IPS-20b (cell line): Measurements from ENCODE around the gene HOXB8.

Experiments used
- H3K27ac ChIP-seq: one replicate; pipeline ENCODE4 v1.5.1; 2013; ENCODE audit warnings: low read length
- H3K27me3 ChIP-seq: 2 replicates; pipeline ENCODE4 v1.6.1; 2013; ENCODE audit warnings: mild to moderate bottlenecking, low read length, inconsistent platforms; ENCODE audit not compliant: insufficient read depth
- H3K36me3 ChIP-seq: 2 replicates; pipeline ENCODE4 v1.6.1; 2013; ENCODE audit warnings: low read depth, mild to moderate bottlenecking, inconsistent platforms, low read length, moderate library complexity; ENCODE audit not compliant: insufficient read depth
- H3K4me1 ChIP-seq: 2 replicates; pipeline ENCODE4 v1.6.1; 2013; ENCODE audit warnings: mild to moderate bottlenecking, control low read depth, inconsistent platforms, low read length, moderate library complexity; ENCODE audit not compliant: insufficient read depth
- H3K4me3 ChIP-seq: 2 replicates; pipeline ENCODE4 v1.5.1; 2013; ENCODE audit warnings: mild to moderate bottlenecking, low read length, inconsistent platforms
- H3K9ac ChIP-seq: 2 replicates; pipeline ENCODE4 v1.6.1; 2013; ENCODE audit warnings: low read depth, mild to moderate bottlenecking, inconsistent platforms, low read length, moderate library complexity
- H3K9me3 ChIP-seq: 2 replicates; pipeline ENCODE4 v1.6.1; 2013; ENCODE audit warnings: mild to moderate bottlenecking, low read depth, low read length, inconsistent platforms; ENCODE audit not compliant: insufficient read depth

HOXB8 gene

GRCh38 chr17:48601539-48602425 lies 13.3 kb downstream of the HOXB8 start:
- Histone ChIP-seq H3K4me3 (no peak overlapping the region), H3K36me3 (no peaks in the 10 kb centered on the region), H3K9ac (no peak overlapping the region), H3K27ac (no peak overlapping the region), H3K4me1 (no peaks in the 10 kb centered on the region), H3K9me3 (peaks cover 6% of the 10 kb centered on the region; the same call in 1 of the 2 replicates), H3K27me3 (peaks cover 100% of the 10 kb centered on the region)

- Histone ChIP-seq H3K36me3 (no peaks in the 10 kb centered on the region), H3K27me3 (peaks cover 100% of the 10 kb centered on the region), H3K9me3 (peaks cover 3% of the 10 kb centered on the region; the same call in 1 of the 2 replicates), H3K4me3 (no peak overlapping the region), H3K27ac (no peak overlapping the region), H3K4me1 (no peaks in the 10 kb centered on the region), H3K9ac (no peak overlapping the region)
Measured at GRCh38 chr17:48601207-48601538, 13.9 kb downstream of the HOXB8 start.

DNA sequence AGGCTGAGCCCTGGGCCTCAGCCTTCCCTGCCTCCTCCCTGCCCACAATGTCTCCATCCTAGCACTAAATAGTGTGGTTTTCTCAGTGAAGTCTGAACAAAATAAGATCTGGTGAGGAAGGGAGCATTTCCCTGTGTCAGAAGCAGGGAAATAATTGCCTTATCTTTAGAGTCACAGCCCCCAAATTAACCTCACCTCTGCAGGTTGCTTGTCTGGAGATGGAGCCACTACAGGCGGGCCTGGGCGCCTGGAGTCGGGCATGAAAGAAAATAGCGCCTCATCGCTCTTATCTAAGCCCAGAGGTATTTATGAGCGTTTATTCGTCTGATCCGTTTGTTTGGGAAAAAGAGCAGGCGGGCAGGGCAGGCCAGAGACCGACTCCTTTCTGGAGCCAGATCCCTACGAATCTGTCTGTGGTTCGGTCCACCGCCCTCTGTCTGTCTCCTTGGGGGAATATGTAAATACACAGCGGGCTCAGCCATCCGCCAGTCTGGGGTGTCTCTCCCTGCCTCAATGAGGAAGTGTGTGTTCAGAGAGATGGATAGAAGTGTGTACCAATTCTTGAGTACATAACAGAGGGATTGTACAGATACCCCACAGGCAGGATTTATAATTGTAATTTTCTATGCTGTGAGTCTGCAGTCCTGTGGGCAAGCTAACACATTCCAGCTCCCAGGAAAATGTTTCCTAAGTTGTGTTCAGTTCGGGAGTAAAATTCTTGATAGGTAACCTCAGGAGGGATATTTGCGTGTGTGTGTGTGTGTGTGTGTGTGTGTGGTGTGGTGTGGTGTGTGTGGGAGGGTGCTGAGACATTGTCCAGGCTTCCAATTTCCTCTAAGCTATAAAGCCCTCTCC lies 14.6 kb downstream of the HOXB8 start:
- no peaks in the 10 kb centered on the region for H3K4me1 ChIP-seq
- no peak overlapping the region for H3K9ac ChIP-seq
- no peak overlapping the region for H3K27ac ChIP-seq
- H3K36me3 ChIP-seq: no peaks in the 10 kb centered on the region
- no peak overlapping the region for H3K4me3 ChIP-seq
- peaks cover 100% of the 10 kb centered on the region for H3K27me3 ChIP-seq
- peaks cover 3% of the 10 kb centered on the region; the same call in 1 of the 2 replicates for H3K9me3 ChIP-seq

DNA sequence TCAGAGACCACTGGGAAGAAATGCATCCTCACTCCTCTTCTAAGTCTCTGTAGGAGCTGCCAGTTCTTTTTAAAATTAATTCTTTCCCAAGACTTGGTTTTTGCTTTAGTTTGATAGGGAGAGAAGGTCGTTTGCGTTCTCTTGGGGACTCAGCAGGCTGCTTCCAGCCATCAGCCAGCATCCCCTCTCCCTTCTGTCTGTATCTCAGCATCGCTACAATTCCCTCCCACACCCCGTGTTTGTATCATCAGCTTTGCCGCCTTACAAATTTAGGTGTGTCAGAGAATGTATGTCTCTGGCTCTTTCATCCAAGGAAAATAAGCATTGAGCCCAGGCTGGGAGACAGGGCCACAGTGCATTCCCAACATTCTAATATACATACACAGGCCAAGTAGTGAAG lies 15.7 kb downstream of the HOXB8 start:
- no peak overlapping the region for H3K4me3 ChIP-seq
- peaks cover 100% of the 10 kb centered on the region for H3K27me3 ChIP-seq
- no peak overlapping the region for H3K27ac ChIP-seq
- no peaks in the 10 kb centered on the region for H3K4me1 ChIP-seq
- H3K9ac ChIP-seq: no peak overlapping the region
- H3K36me3 ChIP-seq: no peaks in the 10 kb centered on the region
- peaks cover 3% of the 10 kb centered on the region; the same call in 1 of the 2 replicates for H3K9me3 ChIP-seq

GRCh38 chr17:48598736-48599135 lies 16.4 kb downstream of the HOXB8 start:
- Histone ChIP-seq H3K4me3 (no peak overlapping the region), H3K9ac (no peak overlapping the region)

GRCh38 chr17:48597778-48598631 lies 17.1 kb downstream of the HOXB8 start:
- Histone ChIP-seq H3K27me3 (peaks cover 100% of the 10 kb centered on the region), H3K9ac (no peak overlapping the region), H3K4me1 (peaks cover 4% of the 10 kb centered on the region; the same call in 1 of the 2 replicates), H3K4me3 (no peak overlapping the region), H3K9me3 (peaks cover 3% of the 10 kb centered on the region; the same call in 1 of the 2 replicates), H3K27ac (no peak overlapping the region), H3K36me3 (no peaks in the 10 kb centered on the region)

More at GRCh38 chr17:48598736-48599135, 16.4 kb downstream of the HOXB8 start:
- Histone ChIP-seq H3K4me1 (peaks cover 4% of the 10 kb centered on the region; the same call in 1 of the 2 replicates), H3K27me3 (peaks cover 100% of the 10 kb centered on the region), H3K36me3 (no peaks in the 10 kb centered on the region), H3K9me3 (peaks cover 3% of the 10 kb centered on the region; the same call in 1 of the 2 replicates), H3K27ac (no peak overlapping the region)

- peaks cover 4% of the 10 kb centered on the region; the same call in 1 of the 2 replicates for H3K4me1 ChIP-seq
- no peak overlapping the region for H3K4me3 ChIP-seq
- H3K36me3 ChIP-seq: no peaks in the 10 kb centered on the region
- peaks cover 100% of the 10 kb centered on the region for H3K27me3 ChIP-seq
- no peak overlapping the region for H3K9ac ChIP-seq
- H3K9me3 ChIP-seq: peaks cover 3% of the 10 kb centered on the region; the same call in 1 of the 2 replicates
- no peak overlapping the region for H3K27ac ChIP-seq
Measured at GRCh38 chr17:48597528-48597777, 17.6 kb downstream of the HOXB8 start.

DNA sequence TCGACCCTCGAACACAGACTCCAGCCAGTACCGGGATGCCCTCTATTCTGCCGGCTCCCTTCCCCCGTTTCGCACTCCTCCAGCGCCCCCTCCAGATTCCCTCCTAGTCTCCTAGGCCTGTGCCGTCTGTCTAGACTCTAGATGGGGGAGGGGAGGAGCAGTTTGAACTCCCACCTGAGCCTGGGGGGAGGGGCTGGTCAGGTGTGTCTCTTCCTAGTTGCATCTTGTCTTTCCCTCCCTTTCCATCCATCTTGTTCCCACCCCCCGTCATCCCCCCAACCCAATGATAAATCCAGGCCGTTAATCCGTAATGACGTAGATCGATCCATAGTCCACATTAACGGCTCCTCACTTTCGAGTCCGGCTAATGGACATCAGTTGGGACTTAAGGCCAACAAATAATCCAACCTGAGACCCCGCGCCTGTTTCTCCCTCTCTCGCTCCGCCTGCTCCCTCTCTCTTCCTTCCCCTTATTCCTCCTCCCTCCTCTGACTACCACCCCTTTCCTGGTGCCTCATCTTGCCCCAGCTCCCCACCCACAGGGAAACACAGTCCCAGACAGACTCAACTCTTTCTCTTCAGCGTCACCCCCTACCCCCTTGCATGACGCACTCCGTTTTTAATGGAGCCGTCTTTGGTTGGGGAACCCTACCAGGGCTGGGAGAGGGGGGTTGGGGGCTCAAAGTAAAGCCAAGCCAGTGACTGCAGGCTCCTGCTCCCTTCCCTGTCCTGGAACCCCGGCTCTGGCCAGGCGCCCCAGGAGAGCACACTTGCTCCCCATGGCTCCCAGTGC lies 18.2 kb downstream of the HOXB8 start:
- no peak overlapping the region for H3K9ac ChIP-seq
- no peak overlapping the region for H3K4me3 ChIP-seq
- no peaks in the 10 kb centered on the region for H3K36me3 ChIP-seq
- H3K4me1 ChIP-seq: peaks cover 4% of the 10 kb centered on the region; the same call in 1 of the 2 replicates
- peaks cover 3% of the 10 kb centered on the region; the same call in 1 of the 2 replicates for H3K9me3 ChIP-seq
- peaks cover 100% of the 10 kb centered on the region for H3K27me3 ChIP-seq
- no peak overlapping the region for H3K27ac ChIP-seq

DNA sequence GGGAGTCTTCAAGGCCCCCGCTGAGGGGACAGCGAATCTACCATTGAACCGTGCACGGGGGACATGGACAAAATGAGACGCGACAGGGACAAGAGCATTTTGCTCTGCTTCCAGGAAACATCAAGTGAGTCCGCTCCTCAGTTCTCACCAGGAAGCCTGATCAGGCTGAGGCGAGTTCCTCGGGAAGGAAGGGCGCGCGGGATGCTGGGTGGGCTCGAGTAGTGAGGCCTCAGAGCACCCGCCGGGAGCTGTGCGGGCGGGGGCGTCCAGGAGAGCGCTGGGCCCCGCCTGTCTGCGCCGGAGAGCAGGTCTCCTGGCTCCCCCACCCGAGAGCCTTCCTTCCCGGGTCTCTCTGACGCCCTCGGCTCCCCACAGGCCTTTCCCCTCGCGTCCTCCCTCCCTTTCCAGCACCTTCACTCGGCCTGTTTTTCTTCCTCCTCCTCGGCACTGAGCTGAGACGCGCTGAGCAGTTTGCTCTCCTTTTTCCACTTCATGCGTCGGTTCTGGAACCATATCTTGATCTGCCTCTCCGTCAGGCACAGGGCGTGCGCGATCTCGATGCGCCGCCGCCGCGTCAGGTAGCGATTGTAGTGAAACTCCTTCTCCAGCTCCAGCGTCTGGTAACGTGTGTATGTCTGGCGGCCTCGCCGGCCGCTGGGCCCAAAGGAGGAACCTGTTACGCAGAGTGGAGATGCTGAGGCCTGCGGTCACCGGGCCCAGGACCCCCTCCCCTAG lies 18.9 kb downstream of the HOXB8 start:
- no peaks in the 10 kb centered on the region for H3K36me3 ChIP-seq
- H3K27me3 ChIP-seq: peaks cover 100% of the 10 kb centered on the region
- H3K4me1 ChIP-seq: peaks cover 4% of the 10 kb centered on the region; the same call in 1 of the 2 replicates
- peaks cover 3% of the 10 kb centered on the region; the same call in 1 of the 2 replicates for H3K9me3 ChIP-seq
- H3K27ac ChIP-seq: no peak overlapping the region
- no peak overlapping the region for H3K4me3 ChIP-seq
- no peak overlapping the region for H3K9ac ChIP-seq

DNA sequence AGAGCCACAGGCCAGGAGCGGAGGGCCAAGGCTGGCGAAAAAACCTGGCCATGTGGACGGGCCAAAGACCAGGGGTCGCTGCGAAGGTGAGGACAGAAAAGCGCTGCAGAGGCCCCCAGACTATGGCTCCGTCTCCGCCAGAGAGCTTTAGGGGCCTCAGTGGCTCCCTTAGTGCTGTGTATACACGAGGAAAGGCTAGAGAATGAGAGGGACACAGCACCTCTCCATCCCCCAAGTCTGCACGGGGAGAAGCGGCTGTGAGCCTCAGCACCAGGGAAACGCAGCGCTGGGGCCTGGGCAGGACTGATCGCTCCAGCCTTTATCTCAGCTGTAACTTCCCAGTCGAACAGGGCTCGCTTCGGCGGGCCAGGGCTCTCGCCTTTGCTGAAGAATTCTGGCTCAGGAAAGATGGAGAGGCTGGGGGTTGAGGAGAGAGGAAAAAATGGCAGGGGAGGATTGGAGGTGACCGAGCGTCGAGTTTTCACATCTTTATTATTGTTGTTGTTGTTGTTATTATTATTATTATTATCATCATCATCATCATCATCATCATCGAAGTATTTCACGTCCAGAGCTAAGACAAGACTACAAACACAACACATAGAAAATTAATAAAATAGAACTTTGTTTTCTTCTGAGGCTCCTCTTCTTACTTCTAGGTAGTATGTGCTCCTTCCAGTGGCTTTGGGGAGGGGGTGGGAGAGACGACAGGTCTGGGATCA lies 19.7 kb downstream of the HOXB8 start:
- no peak overlapping the region for H3K9ac ChIP-seq
- no peak overlapping the region for H3K4me3 ChIP-seq
- peaks cover 3% of the 10 kb centered on the region; the same call in 1 of the 2 replicates for H3K9me3 ChIP-seq
- no peaks in the 10 kb centered on the region for H3K36me3 ChIP-seq
- H3K4me1 ChIP-seq: peaks cover 4% of the 10 kb centered on the region; the same call in 1 of the 2 replicates
- H3K27ac ChIP-seq: no peak overlapping the region
- H3K27me3 ChIP-seq: peaks cover 100% of the 10 kb centered on the region
